GM18502 (cell line): Measurements from ENCODE around the gene WNT9A.
"Not testable (repeated sequence)": the region's sequence is repeated elsewhere in the genome, so short reads cannot be mapped to it uniquely, and the experiment has no call there.

Experiments
- ATAC-seq: cut with Tn5 transposase; IDR thresholded peaks from one replicate; pipeline ENCODE4 v1.9.1; 2021; ENCODE audit warnings: mild to moderate bottlenecking; ENCODE audit not compliant: unreplicated experiment, poor library complexity

WNT9A gene

GRCh38 chr1:227889047-227889862 is 58.5 kb downstream of the WNT9A start:
- no peak for ATAC-seq

- no peak for ATAC-seq
These were observed 59.2 kb downstream of the WNT9A start for GRCh38 chr1:227888404-227889046.

GRCh38 chr1:227887697-227888403 is 59.9 kb downstream of the WNT9A start:
- no peak for ATAC-seq

- ATAC-seq: no peak
These were observed 60.6 kb downstream of the WNT9A start for GRCh38 chr1:227886993-227887696.

GRCh38 chr1:227886503-227886961 is 61.2 kb downstream of the WNT9A start:
- no peak for ATAC-seq

- ATAC-seq: no peak
These were observed 61.9 kb downstream of the WNT9A start for GRCh38 chr1:227885648-227886502.

- no peak for ATAC-seq
These were observed 62.5 kb downstream of the WNT9A start for GRCh38 chr1:227885135-227885647.

- ATAC-seq: no peak
These were observed 63.2 kb downstream of the WNT9A start for GRCh38 chr1:227884370-227885134.

GRCh38 chr1:227883641-227884301 is 64.0 kb downstream of the WNT9A start:
- ATAC-seq: no peak

GRCh38 chr1:227883073-227883520 is 64.6 kb downstream of the WNT9A start:
- no peak for ATAC-seq

- no peak for ATAC-seq
These were observed 67.3 kb downstream of the WNT9A start for GRCh38 chr1:227880342-227880924.

- not testable (repeated sequence) for ATAC-seq
These were observed 69.9 kb downstream of the WNT9A start for GRCh38 chr1:227877810-227878209.

GRCh38 chr1:227871892-227872291 is 75.8 kb downstream of the WNT9A start:
- ATAC-seq: not testable (repeated sequence)

GRCh38 chr1:227870366-227870765 is 77.4 kb downstream of the WNT9A start:
- ATAC-seq: no peak

GRCh38 chr1:227869851-227870305 is 77.9 kb downstream of the WNT9A start:
- no peak for ATAC-seq

- no peak for ATAC-seq
These were observed 78.4 kb downstream of the WNT9A start for GRCh38 chr1:227869279-227869842.
